Measurements from ENCODE around the gene COBL. TPM values are rescaled to one million over a fixed set of nuclear protein-coding genes. Genes with fewer than 3 reads are reported as not detected.

The COBL gene
- total RNA-seq, 1 donor from 2014 or later = 1.2 TPM

- no peaks in the 10 kb centered on the region for H3K36me3 Mint-ChIP-seq
- no peak overlapping the region for H3K4me3 Mint-ChIP-seq
- no peak for TF ChIP-seq CTCF (IDR thresholded peaks at IDR 0.05; ENCODE audit: unreplicated experiment)
- H3K27ac Mint-ChIP-seq = no peak overlapping the region
- peaks cover 5% of the 10 kb centered on the region for H3K4me1 Mint-ChIP-seq
- no peak for DNase-seq (ENCODE audit: low spot score in 2 of 2, unreplicated experiment in 2 of 2)
- no peaks in the 10 kb centered on the region for H3K9me3 Mint-ChIP-seq
- no peaks in the 10 kb centered on the region for H3K27me3 Mint-ChIP-seq (ENCODE audit: low read depth)
Measured at GRCh38 chr7:51242007-51242691, 74.5 kb downstream of the COBL start.

- Mint-ChIP-seq H3K27me3 (ENCODE audit: low read depth) (no peaks in the 10 kb centered on the region), H3K9me3 (no peaks in the 10 kb centered on the region), H3K36me3 (no peaks in the 10 kb centered on the region), H3K4me3 (no peak overlapping the region), H3K27ac (no peak overlapping the region), H3K4me1 (peaks cover 5% of the 10 kb centered on the region)
- no peak for DNase-seq (ENCODE audit: low spot score in 2 of 2, unreplicated experiment in 2 of 2)
- no peak for TF ChIP-seq CTCF (IDR thresholded peaks at IDR 0.05; ENCODE audit: unreplicated experiment)
Measured at GRCh38 chr7:51240868-51241267, 75.7 kb downstream of the COBL start.

- Mint-ChIP-seq H3K9me3 (no peaks in the 10 kb centered on the region), H3K4me3 (no peak overlapping the region), H3K27ac (no peak overlapping the region), H3K36me3 (no peaks in the 10 kb centered on the region), H3K4me1 (peaks cover 5% of the 10 kb centered on the region), H3K27me3 (ENCODE audit: low read depth) (no peaks in the 10 kb centered on the region)
- TF ChIP-seq CTCF (IDR thresholded peaks at IDR 0.05; ENCODE audit: unreplicated experiment) = no peak
- DNase-seq (ENCODE audit: low spot score in 2 of 2, unreplicated experiment in 2 of 2) = no peak
Measured at GRCh38 chr7:51239691-51240090, 76.9 kb downstream of the COBL start.

- DNase-seq (ENCODE audit: low spot score in 2 of 2, unreplicated experiment in 2 of 2) = no peak
- H3K27ac Mint-ChIP-seq = no peak overlapping the region
- peaks cover 5% of the 10 kb centered on the region for H3K4me1 Mint-ChIP-seq
Measured at GRCh38 chr7:51238981-51239495, 77.6 kb downstream of the COBL start.

GRCh38 chr7:51237446-51238133 is 79.0 kb downstream of the COBL start:
- Mint-ChIP-seq H3K27me3 (ENCODE audit: low read depth) (no peaks in the 10 kb centered on the region), H3K27ac (no peak overlapping the region), H3K9me3 (no peaks in the 10 kb centered on the region), H3K36me3 (no peaks in the 10 kb centered on the region), H3K4me3 (no peak overlapping the region), H3K4me1 (peaks cover 5% of the 10 kb centered on the region)
- TF ChIP-seq CTCF (IDR thresholded peaks at IDR 0.05; ENCODE audit: unreplicated experiment) = no peak
- no peak for DNase-seq (ENCODE audit: low spot score in 2 of 2, unreplicated experiment in 2 of 2)

More at GRCh38 chr7:51238981-51239495, 77.6 kb downstream of the COBL start:
- Mint-ChIP-seq H3K9me3 (no peaks in the 10 kb centered on the region), H3K27me3 (ENCODE audit: low read depth) (no peaks in the 10 kb centered on the region), H3K36me3 (no peaks in the 10 kb centered on the region), H3K4me3 (no peak overlapping the region)
- TF ChIP-seq CTCF (IDR thresholded peaks at IDR 0.05; ENCODE audit: unreplicated experiment) = no peak

Data from mesothelial cell of epicardium (in vitro differentiated cells).